Adipocyte (in vitro differentiated cells): ENCODE results near the gene ACE.

Experiments used
- DNase-seq: peaks from one replicate; pipeline ENCODE4 v3.0.0-alpha.2; 2015; ENCODE audit warnings: low read depth
- H3K27me3 ChIP-seq: replicated peaks from 2 replicates; pipeline ENCODE4 v1.7.0; 2013; ENCODE audit warnings: mild to moderate bottlenecking, low read length, moderate library complexity; ENCODE audit not compliant: control insufficient read depth, insufficient read depth
- H3K36me3 ChIP-seq: 2 replicates; pipeline ENCODE4 v1.7.0; 2013; ENCODE audit warnings: low read length, mild to moderate bottlenecking, moderate library complexity; ENCODE audit not compliant: control insufficient read depth, insufficient read depth, severe bottlenecking
- H3K4me1 ChIP-seq: 2 replicates; pipeline ENCODE4 v1.7.0; 2013; ENCODE audit warnings: mild to moderate bottlenecking, low read length, moderate library complexity; ENCODE audit not compliant: control insufficient read depth, insufficient read depth
- H3K4me3 ChIP-seq: 2 replicates; pipeline ENCODE4 v1.7.0; 2013; ENCODE audit warnings: mild to moderate bottlenecking, low read length, moderate library complexity
- H3K9ac ChIP-seq: 2 replicates; pipeline ENCODE4 v1.7.0; 2013; ENCODE audit warnings: mild to moderate bottlenecking, low read length, moderate library complexity
- H3K9me3 ChIP-seq: 2 replicates; pipeline ENCODE4 v1.7.0; 2013; ENCODE audit warnings: mild to moderate bottlenecking, low read length, moderate library complexity; ENCODE audit not compliant: control insufficient read depth

Gene ACE

GRCh38 chr17:63437287-63438091, 39.4 kb upstream of the ACE start:
- Histone ChIP-seq H3K36me3 (no peaks in the 10 kb centered on the region), H3K27me3 (no peaks in the 10 kb centered on the region), H3K9ac (peak overlapping the region; percentile 57), H3K4me3 (peak overlapping the region; percentile 62), H3K9me3 (no peaks in the 10 kb centered on the region), H3K4me1 (peaks cover 59% of the 10 kb centered on the region)
- DNase-seq = no peak

GRCh38 chr17:63438092-63439051, 38.5 kb upstream of the ACE start:
- no peaks in the 10 kb centered on the region for H3K27me3 ChIP-seq

GRCh38 chr17:63439687-63440086, 37.2 kb upstream of the ACE start:
- no peaks in the 10 kb centered on the region for H3K9me3 ChIP-seq
- peak overlapping the region; percentile 53 for H3K4me3 ChIP-seq
- H3K27me3 ChIP-seq = no peaks in the 10 kb centered on the region
- no peaks in the 10 kb centered on the region for H3K36me3 ChIP-seq
- H3K9ac ChIP-seq = peak overlapping the region; percentile 66
- peaks cover 38% of the 10 kb centered on the region for H3K4me1 ChIP-seq
- peak; percentile 18 for DNase-seq

More at GRCh38 chr17:63438092-63439051, 38.5 kb upstream of the ACE start:
- Histone ChIP-seq H3K4me1 (peaks cover 51% of the 10 kb centered on the region), H3K9me3 (no peaks in the 10 kb centered on the region), H3K9ac (peak overlapping the region; percentile 57), H3K36me3 (no peaks in the 10 kb centered on the region), H3K4me3 (no peak overlapping the region)
- no peak for DNase-seq

GRCh38 chr17:63440127-63440769, 36.6 kb upstream of the ACE start:
- Histone ChIP-seq H3K4me1 (peaks cover 35% of the 10 kb centered on the region), H3K9ac (peak overlapping the region; percentile 66), H3K9me3 (no peaks in the 10 kb centered on the region), H3K36me3 (no peaks in the 10 kb centered on the region), H3K27me3 (no peaks in the 10 kb centered on the region), H3K4me3 (peak overlapping the region; percentile 53)
- DNase-seq = no peak

- no peak for DNase-seq
- no peaks in the 10 kb centered on the region for H3K36me3 ChIP-seq
- no peaks in the 10 kb centered on the region for H3K27me3 ChIP-seq
- H3K9ac ChIP-seq = peak overlapping the region; percentile 66
- H3K9me3 ChIP-seq = no peaks in the 10 kb centered on the region
- H3K4me3 ChIP-seq = no peak overlapping the region
- peaks cover 35% of the 10 kb centered on the region for H3K4me1 ChIP-seq
Observed at GRCh38 chr17:63440770-63441335, 36.0 kb upstream of the ACE start.

GRCh38 chr17:63441654-63442053, 35.2 kb upstream of the ACE start:
- Histone ChIP-seq H3K4me1 (peaks cover 27% of the 10 kb centered on the region), H3K9ac (no peak overlapping the region), H3K9me3 (no peaks in the 10 kb centered on the region), H3K36me3 (no peaks in the 10 kb centered on the region), H3K4me3 (no peak overlapping the region), H3K27me3 (no peaks in the 10 kb centered on the region)
- DNase-seq = no peak

GRCh38 chr17:63442074-63442473, 34.8 kb upstream of the ACE start:
- Histone ChIP-seq H3K36me3 (no peaks in the 10 kb centered on the region), H3K4me3 (no peak overlapping the region), H3K9me3 (no peaks in the 10 kb centered on the region), H3K4me1 (peaks cover 26% of the 10 kb centered on the region), H3K9ac (no peak overlapping the region), H3K27me3 (no peaks in the 10 kb centered on the region)
- no peak for DNase-seq

GRCh38 chr17:63442549-63443035, 34.3 kb upstream of the ACE start:
- no peaks in the 10 kb centered on the region for H3K36me3 ChIP-seq
- DNase-seq = no peak
- no peak overlapping the region for H3K9ac ChIP-seq
- peaks cover 27% of the 10 kb centered on the region for H3K4me1 ChIP-seq
- no peaks in the 10 kb centered on the region for H3K9me3 ChIP-seq
- H3K4me3 ChIP-seq = no peak overlapping the region
- H3K27me3 ChIP-seq = no peaks in the 10 kb centered on the region

GRCh38 chr17:63443053-63443452, 33.8 kb upstream of the ACE start:
- no peak for DNase-seq
- Histone ChIP-seq H3K9me3 (no peaks in the 10 kb centered on the region), H3K4me3 (no peak overlapping the region), H3K9ac (no peak overlapping the region), H3K27me3 (no peaks in the 10 kb centered on the region), H3K4me1 (peaks cover 32% of the 10 kb centered on the region), H3K36me3 (no peaks in the 10 kb centered on the region)

GRCh38 chr17:63444457-63444856, 32.4 kb upstream of the ACE start:
- H3K36me3 ChIP-seq = no peaks in the 10 kb centered on the region
- no peaks in the 10 kb centered on the region for H3K9me3 ChIP-seq
- no peak for DNase-seq
- H3K27me3 ChIP-seq = no peaks in the 10 kb centered on the region
- H3K4me1 ChIP-seq = peaks cover 29% of the 10 kb centered on the region
- H3K9ac ChIP-seq = no peak overlapping the region
- H3K4me3 ChIP-seq = no peak overlapping the region
